Liver (tissue), 9 donors: ENCODE data around the gene ALDH1A1. TPM values are rescaled to one million over a fixed set of nuclear protein-coding genes. Genes with fewer than 3 reads are reported as not detected.
A peak's percentile ranks its signal among the peaks of the same experiment; 100 is the strongest.

Source experiments
- DNase-seq: peaks from one replicate; pipeline ENCODE4 v3.0.0-alpha.2; 2017; ENCODE audit warnings: low spot score
- H3K27ac ChIP-seq, 2 donors: one replicate each; pipeline ENCODE4 v1.7.0; 2013; ENCODE audit warnings: inconsistent platforms in 2 of 2, low read length in 2 of 2, control low read depth in 1 of 2, low read depth in 1 of 2, mild to moderate bottlenecking in 1 of 2
- H3K27me3 ChIP-seq, 4 donors: one replicate each; pipeline versions ENCODE4 v1.6.1 to v1.7.0; 2013; ENCODE audit warnings: low read length in 3 of 4, inconsistent platforms in 1 of 4, mild to moderate bottlenecking in 1 of 4, moderate library complexity in 1 of 4; ENCODE audit not compliant: control insufficient read depth in 4 of 4, insufficient read depth in 4 of 4
- H3K36me3 ChIP-seq, 4 donors: one replicate each; pipeline versions ENCODE4 v1.6.1 to v1.7.0; 2013; ENCODE audit warnings: low read length in 3 of 4, mild to moderate bottlenecking in 3 of 4, low read depth in 1 of 4, moderate library complexity in 1 of 4; ENCODE audit not compliant: control insufficient read depth in 4 of 4, insufficient read depth in 3 of 4
- H3K4me1 ChIP-seq, 4 donors: one replicate each; pipeline versions ENCODE4 v1.6.1 to v1.7.0; 2013; ENCODE audit warnings: low read length in 3 of 4, mild to moderate bottlenecking in 3 of 4, moderate library complexity in 1 of 4; ENCODE audit not compliant: control insufficient read depth in 4 of 4, insufficient read depth in 4 of 4
- H3K4me3 ChIP-seq, 3 donors: one replicate each; pipeline versions ENCODE4 v1.6.1 to v1.7.0; 2013; ENCODE audit warnings: low read length in 3 of 3, control low read depth in 1 of 3, low read depth in 1 of 3, mild to moderate bottlenecking in 1 of 3
- H3K9ac ChIP-seq, 2 donors: one replicate each; pipeline ENCODE4 v1.7.0; 2013; ENCODE audit warnings: low read length in 2 of 2, mild to moderate bottlenecking in 2 of 2, moderate library complexity in 2 of 2, control low read depth in 1 of 2, low read depth in 1 of 2
- H3K9me3 ChIP-seq, 4 donors: one replicate each; pipeline versions ENCODE4 v1.6.1 to v1.7.0; 2013; ENCODE audit warnings: low read length in 3 of 4; ENCODE audit not compliant: control insufficient read depth in 4 of 4
- CTCF ChIP-seq: fragments of 150-350 bp; IDR thresholded peaks from 2 replicates; pipeline ENCODE4 v1.5.1; 2017; ENCODE audit warnings: improper control_type of control experiment, low read depth, low read length; ENCODE audit not compliant: missing input control
- EGR1 ChIP-seq, 2 donors: IDR thresholded peaks; 2 replicates each; pipeline ENCODE4 v1.6.1; 2016 to 2018; ENCODE audit warnings: antibody characterized with exemption in 2 of 2, low read depth in 2 of 2
- FOXA1 ChIP-seq: IDR thresholded peaks from 2 replicates; pipeline ENCODE4 v1.6.1; 2016; ENCODE audit warnings: antibody characterized with exemption
- FOXA2 ChIP-seq: IDR thresholded peaks from 2 replicates; pipeline ENCODE4 v1.6.1; 2016; ENCODE audit warnings: antibody characterized with exemption
- GABPA ChIP-seq, 2 donors: IDR thresholded peaks in 1 of 2; conservative IDR thresholded peaks in 1 of 2; 2 replicates each; pipeline ENCODE4 v1.6.1; 2016; ENCODE audit warnings: antibody characterized with exemption in 2 of 2, mild to moderate bottlenecking in 1 of 2, moderate library complexity in 1 of 2
- HNF4G ChIP-seq: IDR thresholded peaks from 2 replicates; pipeline ENCODE4 v1.6.1; 2016; ENCODE audit warnings: antibody characterized with exemption
- JUND ChIP-seq, 2 donors: IDR thresholded peaks; 2 replicates each; pipeline ENCODE4 v1.6.1; 2016; ENCODE audit warnings: antibody characterized with exemption in 2 of 2
- RAD21 ChIP-seq, 2 donors: IDR thresholded peaks; 2 replicates each; pipeline ENCODE4 v1.6.1; 2016; ENCODE audit warnings: antibody characterized with exemption in 2 of 2, mild to moderate bottlenecking in 2 of 2
- REST ChIP-seq: IDR thresholded peaks from 2 replicates; pipeline ENCODE4 v1.6.1; 2016; ENCODE audit warnings: antibody characterized with exemption, mild to moderate bottlenecking
- SP1 ChIP-seq: IDR thresholded peaks from 2 replicates; pipeline ENCODE4 v1.6.1; 2018; ENCODE audit warnings: antibody characterized with exemption, mild to moderate bottlenecking
- YY1 ChIP-seq: IDR thresholded peaks from 2 replicates; pipeline ENCODE4 v1.6.1; 2016; ENCODE audit warnings: antibody characterized with exemption, mild to moderate bottlenecking
- WGBS: extraction: QIAGEN DNeasy Blood & Tissue Kit; methylation state at CpG from one replicate; pipeline ENCODE4 v1.1.7; 2013; 5-methylcytosine and 5-hydroxymethylcytosine counted together
- polyA plus RNA-seq, 2 donors: library from polyadenylated mRNA; stranded (reverse) in 1 of 2; unstranded in 1 of 2; fragments of 200-250 nt in 1 of 2; fragments of >200 nt in 1 of 2; fragmentation: Nextera tagmentation in 1 of 2; extraction: Ambion mirVana in 1 of 2; gene quantifications; one replicate each; pipeline versions ENCODE4 v1.2.1 to v1.2.3, GENCODE V29; 2013 to 2015
- total RNA-seq, 2 donors: library from RNA; depleted of rRNA; stranded (reverse); fragments of >200 nt; gene quantifications; one replicate each; pipeline ENCODE4 v1.2.3, GENCODE V29; 2014
- TF ChIP-seq, protein P1 (sequence below): IDR thresholded peaks from 2 replicates; pipeline ENCODE4 v1.6.1; 2016; ENCODE audit warnings: antibody characterized with exemption
- TF ChIP-seq, protein P2 (sequence below): IDR thresholded peaks from 2 replicates; pipeline ENCODE4 v1.6.1; 2016; ENCODE audit warnings: antibody characterized with exemption
- donor health status: healthy.
- donor health status: healthy.
- donor health status: healthy.
- donor health status: healthy.
- donor health status: healthy.

Gene ALDH1A1
- total and polyA plus RNA-seq, 4 donors: 118 to 433 (median 193) TPM

DNA sequence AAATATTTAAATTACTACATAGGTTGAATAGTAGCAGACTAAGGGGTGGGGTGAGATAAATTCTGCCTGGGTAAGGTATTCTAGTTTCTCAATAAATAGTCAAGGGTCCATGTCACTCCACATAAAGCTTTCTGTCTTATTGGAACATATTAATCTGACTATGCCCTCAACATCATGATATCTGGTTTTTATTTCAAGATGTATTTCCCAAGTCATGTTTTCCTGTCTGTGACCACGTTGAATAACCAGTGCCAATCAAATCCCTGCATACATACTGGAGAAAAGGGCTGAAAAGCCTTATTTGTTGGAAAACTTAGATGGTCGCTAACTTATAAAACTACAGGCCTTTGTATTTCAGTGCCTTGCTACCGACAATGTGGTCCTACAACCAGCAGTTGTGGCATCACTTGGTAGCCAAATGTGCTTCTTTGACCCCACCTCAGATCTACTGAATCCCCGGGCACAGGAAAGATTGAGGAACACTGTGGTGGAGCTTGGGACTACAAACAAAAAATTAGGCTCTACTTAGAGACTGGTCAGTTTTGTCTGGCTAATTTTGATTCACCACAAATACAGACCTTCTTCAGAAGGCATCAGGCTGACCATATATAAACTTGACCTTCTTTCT, 39.4 kb downstream of the ALDH1A1 start:
- H3K9ac ChIP-seq: no peak overlapping the region
- H3K27me3 ChIP-seq: no peaks in the 10 kb centered on the region
- TF ChIP-seq JUND (IDR thresholded peaks at IDR 0.05): no peak
- TF ChIP-seq, protein P1, sequence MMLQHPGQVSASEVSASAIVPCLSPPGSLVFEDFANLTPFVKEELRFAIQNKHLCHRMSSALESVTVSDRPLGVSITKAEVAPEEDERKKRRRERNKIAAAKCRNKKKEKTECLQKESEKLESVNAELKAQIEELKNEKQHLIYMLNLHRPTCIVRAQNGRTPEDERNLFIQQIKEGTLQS: no peak
- TF ChIP-seq REST: no peak
- no peak for TF ChIP-seq SP1
- TF ChIP-seq EGR1 (IDR thresholded peaks at IDR 0.05; ENCODE audit: low read depth in 2 of 2): no peak
- no peak for TF ChIP-seq CTCF
- H3K4me1 ChIP-seq: peaks cover 0 to 2% (median 0%) of the 10 kb centered on the region in 4 donors
- WGBS: 89% methylated on average over 4 of the region's 4 CpGs
- no peak overlapping the region for H3K27ac ChIP-seq
- DNase-seq: no peak
- H3K36me3 ChIP-seq: peaks cover 2 to 73% (median 39%) of the 10 kb centered on the region in 4 donors
- H3K4me3 ChIP-seq: no peak overlapping the region
- no peaks in the 10 kb centered on the region for H3K9me3 ChIP-seq

DNA sequence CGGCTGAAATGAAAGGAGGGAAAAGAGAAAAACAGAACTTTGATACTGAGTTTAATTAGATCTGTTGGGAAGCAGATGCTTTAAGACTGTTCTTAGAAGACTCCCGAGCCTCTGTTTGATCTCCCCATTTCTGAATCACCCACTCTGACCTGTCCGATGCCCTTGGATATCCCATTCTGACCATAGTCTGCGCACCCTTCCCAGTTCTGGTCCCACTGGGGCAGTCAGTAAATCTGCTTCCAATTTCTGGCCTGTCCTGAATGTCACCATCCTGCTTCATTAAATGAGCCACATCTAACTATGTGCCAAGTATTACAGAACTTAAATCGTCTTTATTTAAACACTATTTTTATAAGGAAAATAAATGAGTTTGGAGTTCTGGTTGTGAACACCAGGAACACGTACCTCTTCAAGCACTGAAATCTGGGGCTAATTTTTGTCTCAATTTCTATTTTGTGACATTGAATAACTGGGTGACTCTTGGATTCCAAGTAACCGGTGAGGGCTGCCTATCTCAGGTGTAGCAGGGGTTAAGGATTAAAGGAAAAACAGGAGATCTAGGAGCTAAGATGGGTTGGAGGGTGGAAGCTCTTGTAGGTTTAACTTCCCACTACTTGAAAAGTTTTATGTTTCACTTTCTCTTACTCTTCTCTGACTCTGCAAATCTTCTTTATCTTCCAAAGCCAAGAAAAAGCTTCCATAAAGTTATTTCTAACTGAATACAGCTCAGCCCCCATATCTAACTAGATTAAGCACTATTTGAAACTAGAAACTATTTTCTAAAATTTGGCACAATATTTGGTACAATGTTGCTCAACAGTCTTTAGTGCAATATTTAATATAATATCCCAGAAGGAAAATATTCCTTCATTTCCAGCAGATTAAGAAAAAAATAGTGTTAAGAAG, 40.1 kb downstream of the ALDH1A1 start:
- no peak for DNase-seq
- TF ChIP-seq, protein P2, sequence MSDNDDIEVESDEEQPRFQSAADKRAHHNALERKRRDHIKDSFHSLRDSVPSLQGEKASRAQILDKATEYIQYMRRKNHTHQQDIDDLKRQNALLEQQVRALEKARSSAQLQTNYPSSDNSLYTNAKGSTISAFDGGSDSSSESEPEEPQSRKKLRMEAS: peak; percentile 14
- no peak for TF ChIP-seq FOXA1
- Histone ChIP-seq H3K27ac (peak overlapping the region in 1 of 2 donors; percentile 38), H3K9me3 (no peaks in the 10 kb centered on the region), H3K4me3 (no peak overlapping the region), H3K36me3 (peaks cover 2 to 67% (median 35%) of the 10 kb centered on the region in 4 donors), H3K9ac (no peak overlapping the region), H3K4me1 (peaks cover 0 to 2% (median 0%) of the 10 kb centered on the region in 4 donors), H3K27me3 (no peaks in the 10 kb centered on the region)
- WGBS: 85% methylated on average over 7 of the region's 7 CpGs

DNA sequence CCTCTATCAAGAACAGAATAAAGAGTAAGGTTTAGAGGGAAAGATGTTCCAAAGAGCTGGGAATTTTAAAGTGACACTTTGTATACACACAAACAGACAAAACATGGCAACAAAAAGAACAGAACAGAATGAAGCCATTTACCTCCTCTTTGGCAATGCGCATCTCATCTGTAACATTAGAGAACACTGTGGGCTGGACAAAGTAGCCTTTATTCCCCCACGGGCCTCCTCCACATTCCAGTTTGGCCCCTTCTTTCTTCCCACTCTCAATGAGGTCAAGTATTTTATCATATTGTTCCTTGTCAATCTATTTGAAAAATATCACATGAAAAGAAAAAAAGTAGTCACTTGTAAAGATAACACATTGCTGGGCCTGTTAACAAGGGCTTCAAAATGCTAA, 41.0 kb downstream of the ALDH1A1 start:
- DNase-seq: no peak
- no peak for TF ChIP-seq YY1
- TF ChIP-seq FOXA2: no peak
- TF ChIP-seq JUND (IDR thresholded peaks at IDR 0.05): no peak
- TF ChIP-seq, protein P1: no peak
- TF ChIP-seq RAD21 (IDR thresholded peaks at IDR 0.05): no peak
- TF ChIP-seq SP1: no peak
- TF ChIP-seq HNF4G: no peak
- TF ChIP-seq GABPA (IDR thresholded peaks at IDR 0.05 in 1 of 2, conservative IDR thresholded peaks at IDR 0.05 in 1 of 2): no peak
- TF ChIP-seq, protein P2: no peak
- no peak for TF ChIP-seq FOXA1
- Histone ChIP-seq H3K4me3 (no peak overlapping the region), H3K9ac (no peak overlapping the region), H3K27ac (no peak overlapping the region), H3K27me3 (no peaks in the 10 kb centered on the region), H3K36me3 (peaks cover 2 to 65% (median 33%) of the 10 kb centered on the region in 4 donors), H3K9me3 (no peaks in the 10 kb centered on the region), H3K4me1 (peaks cover 0 to 2% (median 0%) of the 10 kb centered on the region in 4 donors)
- WGBS: 95% methylated on average over 2 of the region's 2 CpGs
